C4-2B (cell line): Measurements from ENCODE around the gene SH3RF2.

Experiments used
- CTCF ChIP-seq: fragments of 450-650 bp; conservative IDR thresholded peaks from 2 replicates; pipeline ENCODE4 v1.5.1; 2017; ENCODE audit warnings: mild to moderate bottlenecking
- ZFX ChIP-seq: fragments of 450-650 bp; IDR thresholded peaks from 2 replicates; pipeline ENCODE4 v1.6.1; 2017

GRCh38 chr5:145980718-145981117 lies 44.3 kb downstream of the SH3RF2 start:
- TF ChIP-seq CTCF, result peak; percentile 12; the same call in 1 of the 2 replicates
- TF ChIP-seq ZFX, result no peak
